ENCODE results near the gene RIN3. TPM values are rescaled to one million over a fixed set of nuclear protein-coding genes. Genes with fewer than 3 reads are reported as not detected.

RIN3 gene
- total and polyA plus RNA-seq, 5 experiments from 2014 or later, result 16.8 to 146 (median 45.8) TPM

DNA sequence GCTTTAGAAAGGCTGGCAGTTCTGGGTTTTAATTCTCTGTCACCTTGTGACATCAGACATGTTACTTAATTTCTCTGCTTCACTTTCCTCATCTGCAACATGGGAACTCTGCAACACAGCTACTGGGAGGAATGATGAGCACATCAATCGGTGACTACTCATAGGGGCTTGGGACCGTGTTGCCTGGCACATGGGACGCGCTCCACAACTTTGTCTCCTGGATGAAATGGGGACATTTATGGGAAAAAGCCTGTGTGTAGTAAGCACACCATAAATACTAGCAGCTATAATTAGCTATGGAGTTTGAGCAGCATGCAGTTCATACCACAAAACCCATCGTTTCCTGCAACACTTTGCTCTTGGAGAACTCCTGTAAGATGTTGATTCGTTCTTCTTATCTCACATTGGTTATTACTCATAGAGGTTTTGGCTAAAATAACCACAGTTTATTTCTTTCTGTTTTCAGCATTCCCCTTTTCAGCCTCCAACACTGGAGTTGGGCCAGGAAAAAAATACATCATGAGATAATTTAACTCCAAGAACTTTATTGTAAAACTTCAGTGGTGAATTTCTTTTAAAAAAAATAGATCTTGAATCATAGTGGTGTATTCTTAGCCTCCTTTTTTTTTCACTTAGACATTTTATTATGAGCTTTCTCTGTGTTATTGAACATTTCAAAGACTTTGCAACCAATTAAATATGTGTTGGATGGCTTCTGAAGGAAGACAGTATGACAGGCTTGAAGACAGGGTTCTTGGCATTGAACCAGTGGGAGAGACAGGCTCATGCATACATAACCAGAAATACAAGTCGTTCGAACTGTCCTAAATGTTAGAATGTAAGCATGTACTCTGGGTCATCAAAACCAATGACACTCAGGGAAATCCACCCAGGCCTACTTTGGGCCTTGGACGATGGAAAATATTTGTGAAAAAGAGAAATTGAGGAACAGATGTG, 72.7 kb downstream of the RIN3 start:
- Mint-ChIP-seq H3K9me3 (peaks cover 0 to 9% (median 4%) of the 10 kb centered on the region in 9 donors), H3K4me1 (peaks cover 61 to 98% (median 97%) of the 10 kb centered on the region in 4 donors), H3K4me3 (peak overlapping the region; percentile 43 to 90 (median 70)), H3K36me3 (peaks cover 6 to 13% (median 6%) of the 10 kb centered on the region in 3 donors), H3K27ac (peak overlapping the region; percentile 91 to 98 (median 95)), H3K27me3 (no peaks in the 10 kb centered on the region)
- POLR2A ChIA-PET, result interaction anchor here (0.6 to 4.1 kb wide), 25 partner anchors 8 to 305 kb away, joined by 3 to 32 read pairs (median 4); partner anchors contain the start of gene RIN3
- DNase-seq (peak in 7 of 10 donors; percentile 24 to 77 (median 72)), ATAC-seq (peak; percentile 81 to 85)

DNA sequence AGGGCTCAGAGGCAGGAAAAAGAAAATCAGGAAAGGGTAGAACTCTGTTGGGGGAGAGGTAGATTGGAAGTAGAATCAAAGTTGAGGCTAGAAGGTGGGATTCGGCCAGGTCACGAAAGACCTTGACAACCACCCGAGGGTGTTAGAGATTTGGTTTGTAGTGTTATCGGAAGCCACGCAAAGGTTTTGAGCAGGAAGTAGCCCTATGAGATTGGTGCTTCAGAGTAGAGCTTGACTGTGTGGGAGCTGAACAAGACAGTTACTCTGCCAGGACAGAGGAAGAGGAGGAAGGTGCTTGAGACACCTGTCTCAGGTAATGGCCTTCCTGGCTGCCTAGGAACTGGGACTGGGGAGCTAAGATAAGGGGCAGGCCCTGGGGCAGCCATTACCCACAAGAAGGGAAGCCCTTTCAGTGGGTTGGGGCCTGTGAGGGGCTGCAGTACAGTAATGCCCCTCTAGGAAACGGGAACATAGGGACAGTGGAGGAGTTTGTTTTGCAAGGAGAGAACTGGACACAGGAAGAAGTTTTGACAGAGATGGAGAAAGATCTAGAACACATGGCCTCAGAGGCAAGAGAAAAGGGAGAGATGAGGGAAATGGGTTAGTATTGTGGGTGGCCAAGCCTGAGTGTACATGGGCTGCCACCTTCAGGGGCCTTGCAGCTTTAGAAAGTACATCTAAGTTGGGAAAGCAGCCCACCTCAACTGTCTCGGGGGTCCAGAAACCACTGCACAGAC, 73.5 kb downstream of the RIN3 start:
- ATAC-seq, result peak; percentile 29 to 42
- Mint-ChIP-seq H3K4me1 (peaks cover 57 to 96% (median 94%) of the 10 kb centered on the region in 4 donors), H3K9me3 (peaks cover 0 to 13% (median 9%) of the 10 kb centered on the region in 9 donors), H3K27me3 (no peaks in the 10 kb centered on the region), H3K36me3 (peaks cover 10 to 20% (median 12%) of the 10 kb centered on the region in 3 donors), H3K4me3 (peak overlapping the region; percentile 43 to 90 (median 70)), H3K27ac (peak overlapping the region; percentile 91 to 98 (median 95))
- POLR2A ChIA-PET, result interaction anchor here (0.7 to 4.1 kb wide), 22 partner anchors 10 to 416 kb away, joined by 3 to 32 read pairs (median 6); no protein-coding TSS in a partner anchor
- peak in 2 of 10 donors; percentile 30 to 31 for DNase-seq

DNA sequence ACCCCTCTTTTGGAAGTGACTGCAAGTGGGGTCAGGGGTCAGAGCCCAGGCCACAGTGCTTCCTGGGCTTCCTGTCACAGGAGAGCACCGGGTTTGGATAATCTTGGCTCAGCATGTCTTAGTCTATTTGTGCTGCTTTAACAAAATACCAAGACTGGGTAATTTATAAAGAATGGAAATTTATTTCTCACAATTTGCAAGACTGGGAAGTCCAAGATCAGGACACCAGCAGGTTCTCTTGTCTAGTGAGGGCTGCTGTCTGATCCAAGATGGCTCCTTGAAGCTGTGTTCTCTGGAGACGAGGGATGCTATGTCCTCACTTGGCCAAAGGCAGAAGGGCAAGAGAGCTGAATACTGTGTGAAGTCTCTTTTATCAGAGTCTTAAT, 74.1 kb downstream of the RIN3 start:
- Mint-ChIP-seq H3K4me1 (peaks cover 56 to 91% (median 89%) of the 10 kb centered on the region in 4 donors), H3K27ac (peak overlapping the region; percentile 91 to 98 (median 95)), H3K9me3 (peaks cover 0 to 13% (median 9%) of the 10 kb centered on the region in 9 donors), H3K36me3 (peaks cover 10 to 18% (median 12%) of the 10 kb centered on the region in 3 donors), H3K4me3 (peak overlapping the region in 8 of 10 donors; percentile 43 to 90 (median 72)), H3K27me3 (no peaks in the 10 kb centered on the region)
- no peak for DNase-seq
- ATAC-seq, result no peak
- POLR2A ChIA-PET, result interaction anchor here (0.7 to 4.1 kb wide), 10 partner anchors 11 to 416 kb away, joined by 3 to 32 read pairs (median 8); no protein-coding TSS in a partner anchor

DNA sequence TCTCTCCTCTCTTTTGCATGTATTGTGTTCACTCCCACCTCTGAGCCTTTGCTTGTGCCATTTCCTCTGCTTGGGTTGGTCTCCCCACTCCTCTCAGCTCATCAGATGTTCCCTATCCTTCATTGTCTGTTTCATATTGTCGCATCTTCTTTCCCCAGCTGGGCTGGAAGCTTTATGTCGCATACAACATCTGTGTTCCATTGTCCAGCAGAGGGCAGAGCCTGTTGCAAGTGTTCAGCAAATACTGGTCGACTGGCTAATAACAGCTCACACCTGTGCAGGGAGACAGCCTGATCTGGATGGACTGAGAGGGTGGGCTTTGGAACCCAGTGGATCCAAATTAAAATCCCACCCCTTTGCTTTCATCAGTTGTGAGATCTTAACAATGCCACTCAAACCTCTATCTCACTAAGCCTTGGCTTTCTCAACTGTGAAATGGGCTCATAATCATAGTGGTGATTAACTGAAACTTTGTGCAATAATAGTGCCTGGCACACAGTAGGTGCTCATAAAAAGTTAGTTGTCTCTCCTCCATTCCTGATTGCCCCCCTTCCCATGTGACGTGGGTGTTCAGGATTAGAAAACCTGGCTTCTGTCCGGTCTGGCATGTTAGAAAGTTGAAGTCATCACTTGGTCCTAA, 75.8 kb downstream of the RIN3 start:
- H3K27me3 Mint-ChIP-seq, result no peaks in the 10 kb centered on the region
- DNase-seq, result no peak
- H3K9me3 Mint-ChIP-seq, result peaks cover 0 to 13% (median 9%) of the 10 kb centered on the region in 9 donors
- peaks cover 48 to 75% (median 73%) of the 10 kb centered on the region in 4 donors for H3K4me1 Mint-ChIP-seq
- H3K36me3 Mint-ChIP-seq, result peaks cover 10 to 13% (median 12%) of the 10 kb centered on the region in 3 donors
- peak overlapping the region; percentile 56 to 92 (median 84) for H3K27ac Mint-ChIP-seq
- no peak for ATAC-seq
- POLR2A ChIA-PET, result interaction anchor here (1.1 to 1.8 kb wide), 2 partner anchors 63 to 73 kb away, joined by 3 to 4 read pairs; no protein-coding TSS in a partner anchor
- H3K4me3 Mint-ChIP-seq, result peak overlapping the region in 9 of 10 donors; percentile 3 to 74 (median 42)

DNA sequence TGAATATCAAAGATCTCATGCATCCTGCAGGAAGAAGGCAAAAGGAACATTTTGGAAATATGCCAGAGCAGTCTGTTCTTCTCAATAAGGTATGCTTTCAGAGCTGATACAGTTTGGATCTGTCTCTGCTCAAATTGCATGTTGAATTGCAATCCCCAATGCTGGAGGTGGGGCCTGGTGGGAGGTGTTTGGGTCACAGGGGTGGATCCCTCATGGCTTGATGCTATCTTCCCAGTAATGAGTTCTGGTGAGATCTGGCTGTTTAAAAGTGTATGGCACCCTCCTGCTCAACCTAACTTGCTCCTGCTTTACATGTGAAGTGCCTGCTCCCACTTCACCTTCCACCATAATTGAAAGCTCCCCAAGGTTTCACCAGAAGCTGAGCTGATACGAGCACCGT, 76.6 kb downstream of the RIN3 start:
- peak overlapping the region in 3 of 10 donors; percentile 30 to 48 (median 37) for H3K4me3 Mint-ChIP-seq
- peaks cover 12 to 13% (median 12%) of the 10 kb centered on the region in 3 donors for H3K36me3 Mint-ChIP-seq
- H3K4me1 Mint-ChIP-seq, result peaks cover 44 to 73% (median 69%) of the 10 kb centered on the region in 4 donors
- POLR2A ChIA-PET, result interaction anchor here (0.6 to 1.8 kb wide), 2 partner anchors 64 to 74 kb away, joined by 4 read pairs; no protein-coding TSS in a partner anchor
- peaks cover 0 to 13% (median 9%) of the 10 kb centered on the region in 9 donors for H3K9me3 Mint-ChIP-seq
- peak overlapping the region; percentile 6 to 92 (median 41) for H3K27ac Mint-ChIP-seq
- H3K27me3 Mint-ChIP-seq, result no peaks in the 10 kb centered on the region
- no peak for ATAC-seq
- no peak for DNase-seq

DNA sequence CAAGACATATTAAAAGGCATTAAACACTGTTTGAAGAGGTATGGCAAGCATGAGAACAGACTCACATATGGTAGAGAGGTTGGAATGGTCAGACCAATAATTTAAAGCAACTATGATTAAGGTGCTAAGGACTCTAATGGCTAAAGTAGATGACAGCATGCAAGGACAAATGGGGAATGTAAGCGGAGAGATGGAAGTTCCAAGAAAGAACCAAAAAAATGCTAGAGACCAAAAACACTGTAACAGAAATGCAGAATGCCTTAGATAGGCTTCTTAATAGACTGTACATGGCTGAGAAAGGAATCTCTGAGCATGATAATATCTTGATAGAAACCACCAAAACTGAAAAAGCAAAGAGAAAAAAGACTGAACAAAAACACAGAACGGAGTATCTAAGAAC, 77.4 kb downstream of the RIN3 start:
- ATAC-seq, result no peak
- POLR2A ChIA-PET, result interaction anchor here (0.6 to 1.8 kb wide), 2 partner anchors 64 to 74 kb away, joined by 4 read pairs; no protein-coding TSS in a partner anchor
- Mint-ChIP-seq H3K4me3 (peak overlapping the region in 8 of 10 donors; percentile 12 to 37 (median 30)), H3K9me3 (peaks cover 0 to 13% (median 9%) of the 10 kb centered on the region in 9 donors), H3K27me3 (no peaks in the 10 kb centered on the region), H3K27ac (peak overlapping the region in 9 of 10 donors; percentile 4 to 92 (median 49)), H3K4me1 (peaks cover 37 to 71% (median 64%) of the 10 kb centered on the region in 4 donors), H3K36me3 (peaks cover 12 to 13% (median 12%) of the 10 kb centered on the region in 3 donors)
- no peak for DNase-seq

DNA sequence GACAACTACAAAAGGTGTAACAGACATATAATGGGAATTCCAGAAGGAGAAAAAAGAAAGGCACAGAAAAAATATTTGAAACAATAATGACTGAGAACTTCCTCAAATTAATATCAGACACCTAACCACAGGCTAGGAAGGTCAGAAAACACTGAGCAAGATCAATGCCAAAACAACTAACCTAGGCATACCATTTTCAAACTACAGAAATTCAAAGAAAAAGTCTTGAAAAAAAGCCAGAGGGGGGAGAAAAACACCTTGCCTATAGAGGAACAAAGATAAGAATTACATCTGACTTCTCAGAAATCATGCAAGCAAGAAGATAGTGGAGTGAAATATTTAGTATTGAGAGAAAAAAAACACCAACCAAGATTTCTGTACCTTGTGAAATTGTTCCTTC, 77.8 kb downstream of the RIN3 start:
- H3K4me3 Mint-ChIP-seq, result peak overlapping the region in 6 of 10 donors; percentile 12 to 37 (median 32)
- peaks cover 35 to 67% (median 60%) of the 10 kb centered on the region in 4 donors for H3K4me1 Mint-ChIP-seq
- peak overlapping the region in 8 of 10 donors; percentile 6 to 92 (median 46) for H3K27ac Mint-ChIP-seq

DNA sequence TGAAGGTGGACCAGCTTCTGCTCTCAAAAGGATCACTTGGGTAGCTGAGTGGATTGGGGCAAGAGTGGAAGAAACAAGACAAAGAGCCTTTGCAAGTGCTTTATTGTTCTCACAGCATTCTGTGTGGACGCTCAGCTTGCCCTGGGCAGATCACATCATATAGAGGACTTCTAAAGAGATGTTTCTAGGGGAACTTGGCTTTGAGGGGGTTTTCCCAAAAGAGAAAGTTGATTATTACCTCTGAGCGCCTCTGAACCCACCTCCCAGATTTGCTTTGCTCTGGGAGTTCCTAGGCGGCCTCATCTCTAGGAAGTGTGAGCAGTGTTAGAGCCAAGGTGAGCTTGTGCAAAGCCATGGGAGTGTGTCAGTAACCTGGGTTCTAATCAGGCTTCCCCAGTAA, 81.7 kb downstream of the RIN3 start:
- peaks cover 0 to 13% (median 9%) of the 10 kb centered on the region in 9 donors for H3K9me3 Mint-ChIP-seq
- H3K27me3 Mint-ChIP-seq, result no peaks in the 10 kb centered on the region
- no peak for ATAC-seq
- POLR2A ChIA-PET, result interaction anchor here (0.6 to 1.0 kb wide), 2 partner anchors 9 to 53 kb away, joined by 3 read pairs; no protein-coding TSS in a partner anchor
- peaks cover 12 to 18% (median 13%) of the 10 kb centered on the region in 3 donors for H3K36me3 Mint-ChIP-seq
- H3K4me1 Mint-ChIP-seq, result peaks cover 22 to 52% (median 42%) of the 10 kb centered on the region in 4 donors
- no peak overlapping the region for H3K27ac Mint-ChIP-seq
- no peak for DNase-seq
- no peak overlapping the region for H3K4me3 Mint-ChIP-seq

More for the DNA sequence above, 77.8 kb downstream of the RIN3 start:
- POLR2A ChIA-PET, result no interaction called here
- DNase-seq (no peak), ATAC-seq (no peak)
- H3K27me3 Mint-ChIP-seq, result no peaks in the 10 kb centered on the region
- peaks cover 12 to 13% (median 12%) of the 10 kb centered on the region in 3 donors for H3K36me3 Mint-ChIP-seq
- H3K9me3 Mint-ChIP-seq, result peaks cover 0 to 13% (median 9%) of the 10 kb centered on the region in 9 donors

DNA sequence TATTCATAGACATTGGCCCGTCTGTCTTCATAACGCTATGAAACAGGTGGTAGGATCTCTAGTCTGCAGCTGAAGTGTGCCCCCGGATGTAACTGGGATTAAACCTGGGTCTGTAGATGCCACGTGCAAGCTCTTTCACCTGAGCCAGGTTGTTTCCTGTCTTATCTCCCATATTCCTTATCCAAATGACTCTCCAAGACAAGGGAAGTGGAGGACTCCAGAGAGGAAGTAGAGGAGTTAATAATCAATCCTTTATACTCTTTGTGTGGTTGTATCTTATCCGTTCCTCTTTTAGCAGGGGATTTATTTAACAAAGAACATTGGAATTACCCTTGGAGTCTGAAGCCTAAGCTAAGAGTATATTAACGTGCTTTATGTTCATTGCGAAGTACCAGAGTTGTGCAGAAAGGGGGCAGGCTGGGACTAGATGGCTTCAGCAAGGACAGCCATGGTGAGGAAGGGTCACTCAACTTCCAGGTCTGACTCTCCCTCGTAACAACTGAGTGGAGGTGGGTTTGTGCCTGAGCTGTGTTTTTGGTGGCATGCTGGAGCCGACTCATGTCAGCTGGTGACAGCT, 82.8 kb downstream of the RIN3 start:
- POLR2A ChIA-PET, result no interaction called here
- Mint-ChIP-seq H3K4me1 (peaks cover 16 to 50% (median 39%) of the 10 kb centered on the region in 4 donors), H3K27ac (peak overlapping the region in 1 of 10 donors; percentile 78), H3K36me3 (peaks cover 4 to 12% (median 7%) of the 10 kb centered on the region in 3 donors), H3K4me3 (no peak overlapping the region), H3K27me3 (no peaks in the 10 kb centered on the region), H3K9me3 (peaks cover 0 to 5% (median 3%) of the 10 kb centered on the region in 9 donors)
- DNase-seq, result no peak
- ATAC-seq, result no peak

DNA sequence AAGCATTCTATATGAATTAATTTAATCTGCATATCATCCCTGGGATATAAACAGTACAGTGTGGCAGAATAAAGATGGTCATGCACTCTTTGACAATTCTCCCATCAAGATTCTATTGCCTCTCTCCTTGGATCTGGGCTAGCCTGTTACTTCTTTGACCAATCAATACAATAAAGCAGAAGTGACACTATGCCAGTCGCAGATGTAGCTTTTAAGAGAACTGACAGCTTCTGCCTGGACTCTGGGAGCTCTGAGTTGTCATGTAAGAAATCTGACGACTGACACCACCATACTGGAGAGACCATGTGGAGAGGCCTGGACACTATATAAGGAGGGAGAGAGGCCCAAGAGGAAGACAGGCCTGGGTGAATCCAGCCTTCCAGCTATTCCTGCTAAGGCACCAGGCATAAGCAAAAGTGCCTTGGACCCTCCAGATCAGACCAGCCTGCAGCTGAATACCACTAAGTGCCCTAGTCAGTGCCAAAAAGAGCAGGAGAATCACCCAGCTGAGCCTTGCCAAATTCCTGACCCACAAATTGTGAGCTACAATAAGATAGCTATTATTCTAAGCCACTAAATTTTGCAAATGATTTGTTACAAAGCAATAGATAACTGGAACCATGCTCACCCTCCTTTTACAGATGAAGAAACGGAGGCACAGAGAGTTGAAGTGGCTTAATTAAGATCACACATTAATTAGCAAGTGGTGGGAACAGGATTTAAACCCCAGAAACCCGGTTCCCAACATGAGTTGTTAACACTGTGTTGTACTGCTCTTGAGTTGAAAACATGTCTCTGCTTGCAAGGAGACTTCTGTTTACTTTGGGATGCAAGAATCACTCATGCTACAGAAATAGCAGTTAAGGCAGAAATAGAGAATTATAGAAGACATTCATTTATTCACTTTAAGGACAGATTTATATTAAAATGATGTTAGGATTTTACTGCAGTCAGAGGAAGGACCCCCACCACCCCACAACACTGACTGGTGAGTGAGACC, 84.6 kb downstream of the RIN3 start:
- peaks cover 16 to 58% (median 45%) of the 10 kb centered on the region in 4 donors for H3K4me1 Mint-ChIP-seq
- no peaks in the 10 kb centered on the region for H3K27me3 Mint-ChIP-seq
- no peak for ATAC-seq
- no peak for DNase-seq
- H3K4me3 Mint-ChIP-seq, result no peak overlapping the region
- POLR2A ChIA-PET, result interaction anchor here (1.1 to 1.4 kb wide), 2 partner anchors 11 to 150 kb away, joined by 3 to 6 read pairs; partner anchors contain the start of gene LGMN
- no peaks in the 10 kb centered on the region for H3K9me3 Mint-ChIP-seq
- peaks cover 0 to 9% (median 2%) of the 10 kb centered on the region in 3 donors for H3K36me3 Mint-ChIP-seq
- H3K27ac Mint-ChIP-seq, result peak overlapping the region in 5 of 10 donors; percentile 20 to 71 (median 44)
